ENCODE measurements around the gene ZCCHC7. TPM values are rescaled to one million over a fixed set of nuclear protein-coding genes. Genes with fewer than 3 reads are reported as not detected.

The ZCCHC7 gene
- polyA plus RNA-seq, 2 of the 4 experiments (the other 2 are of a cell fraction) = 15.7 to 30.0 TPM

DNA sequence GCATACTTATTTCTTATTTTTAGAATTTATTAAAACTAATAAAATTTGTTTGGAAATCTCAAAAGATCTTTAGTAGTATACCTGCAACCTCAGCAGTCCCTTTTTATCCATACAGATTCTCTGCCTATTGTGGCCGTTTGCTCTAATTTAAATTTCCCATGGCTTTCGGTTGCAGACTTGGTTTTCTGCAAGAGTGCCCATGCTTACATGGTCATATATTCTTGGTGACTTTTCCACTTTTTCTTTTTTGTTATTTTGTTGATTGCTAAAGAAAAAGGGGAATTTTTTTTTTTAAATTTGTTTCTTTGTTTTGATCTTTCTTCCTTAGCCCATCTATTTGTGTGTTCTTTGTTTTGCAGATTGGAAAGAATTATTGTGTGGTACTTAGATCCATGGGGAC, 20.6 kb downstream of the ZCCHC7 start:
- ATAC-seq = no peak
- Histone ChIP-seq H3K4me3 (no peak overlapping the region), H3K4me1 (0 out of 3 replicates have a peak, but pooled peaks cover 5% of the 10 kb centered on the region), H3K27ac (no peak overlapping the region), H3K9me3 (no peaks in the 10 kb centered on the region), H3K4me2 (no peak overlapping the region)
- DNase-seq (ENCODE audit: low read depth in 1 of 2, low spot score in 1 of 2) = no peak
- 93% methylated on average over 2 of the region's 2 CpGs for WGBS (ENCODE audit: missing lambda C conversion rate)
- ChIA-PET POLR2A (no interaction called here), CTCF (no interaction called here)
- no peak for FAIRE-seq
- TF ChIP-seq JUNB (IDR thresholded peaks at IDR 0.05) = no peak

DNA sequence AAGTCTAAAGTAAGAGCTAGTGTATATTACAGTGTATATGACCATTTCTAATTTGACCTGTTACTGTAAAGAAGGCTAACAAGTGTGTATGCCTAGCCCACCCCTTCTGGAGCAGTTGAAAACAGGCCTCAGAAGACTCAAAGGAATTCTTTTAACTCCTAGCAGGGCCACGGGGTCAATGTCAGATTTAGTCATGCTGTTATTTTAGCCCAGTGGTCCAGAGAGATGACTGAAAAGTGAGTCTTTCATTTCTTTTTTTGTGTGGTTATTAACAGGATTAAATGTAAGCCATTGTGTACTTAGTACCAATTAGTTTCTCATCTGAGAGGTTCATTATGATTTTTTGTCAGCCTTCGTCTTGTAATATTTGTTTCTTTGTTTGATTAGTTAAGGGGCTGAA, 24.4 kb downstream of the ZCCHC7 start:
- no peaks in the 10 kb centered on the region for H3K9me3 ChIP-seq
- DNase-seq (ENCODE audit: low read depth in 1 of 2, low spot score in 1 of 2) = no peak
- FAIRE-seq = no peak
- no peak for TF ChIP-seq HOXB5 (CRISPR knock-in tag; IDR thresholded peaks at IDR 0.05)
- no peak for TF ChIP-seq USF2 (IDR thresholded peaks at IDR 0.05)
- TF ChIP-seq BHLHE40 (IDR thresholded peaks at IDR 0.05; ENCODE audit: low read depth, low read length) = no peak
- TF ChIP-seq, protein P1, sequence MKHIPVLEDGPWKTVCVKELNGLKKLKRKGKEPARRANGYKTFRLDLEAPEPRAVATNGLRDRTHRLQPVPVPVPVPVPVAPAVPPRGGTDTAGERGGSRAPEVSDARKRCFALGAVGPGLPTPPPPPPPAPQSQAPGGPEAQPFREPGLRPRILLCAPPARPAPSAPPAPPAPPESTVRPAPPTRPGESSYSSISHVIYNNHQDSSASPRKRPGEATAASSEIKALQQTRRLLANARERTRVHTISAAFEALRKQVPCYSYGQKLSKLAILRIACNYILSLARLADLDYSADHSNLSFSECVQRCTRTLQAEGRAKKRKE (CRISPR knock-in tag; IDR thresholded peaks at IDR 0.05; ENCODE audit: low read depth) = no peak
- TF ChIP-seq EHMT2 (IDR thresholded peaks at IDR 0.05; ENCODE audit: low read depth) = no peak
- TF ChIP-seq ZNF302 (CRISPR knock-in tag; IDR thresholded peaks at IDR 0.05) = no peak
- no peak for TF ChIP-seq GATA3 (IDR thresholded peaks at IDR 0.05; ENCODE audit: borderline replicate concordance)
- no peak for TF ChIP-seq BCL3 (IDR thresholded peaks at IDR 0.05)
- no peak for TF ChIP-seq MAZ (IDR thresholded peaks at IDR 0.05; ENCODE audit: borderline replicate concordance, low read depth, low read length)
- TF ChIP-seq RCOR1 (IDR thresholded peaks at IDR 0.05; ENCODE audit: low read depth, low read length) = no peak
- no peak overlapping the region for H3K27ac ChIP-seq
- H3K4me1 ChIP-seq = 0 out of 3 replicates have a peak, but pooled peaks cover 5% of the 10 kb centered on the region
- ChIA-PET POLR2A (no interaction called here), CTCF (no interaction called here)
- no peak for ATAC-seq
- no peak overlapping the region for H3K4me3 ChIP-seq
- WGBS (ENCODE audit: missing lambda C conversion rate) = 90% methylated on average over 2 of the region's 2 CpGs
- no peak overlapping the region for H3K4me2 ChIP-seq

DNA sequence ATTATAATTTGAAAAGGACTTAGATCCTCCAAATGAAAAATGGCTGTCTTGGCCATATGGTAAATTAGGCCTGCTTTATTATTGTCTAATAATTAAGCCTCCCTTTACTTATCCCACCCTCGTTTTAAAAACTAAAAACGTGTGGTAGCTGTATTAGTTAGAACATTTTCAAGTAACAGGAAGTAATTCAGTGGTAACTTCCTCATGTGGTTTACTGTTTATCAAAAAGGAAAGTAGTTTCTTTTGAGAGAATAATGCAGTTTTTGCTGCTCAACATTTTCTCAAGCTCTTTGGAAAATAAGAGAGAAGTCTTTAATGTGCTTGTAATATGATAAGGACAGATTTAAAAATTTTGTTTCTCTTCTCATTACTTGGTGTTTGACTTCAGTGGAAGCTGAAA, 26.0 kb downstream of the ZCCHC7 start:
- WGBS (ENCODE audit: missing lambda C conversion rate) = 46% methylated on average over 2 of the region's 2 CpGs
- no peak for TF ChIP-seq NFE2L2 (conservative IDR thresholded peaks at IDR 0.05; ENCODE audit: low read length)
- TF ChIP-seq TFCP2L1 (CRISPR knock-in tag; IDR thresholded peaks at IDR 0.05) = no peak
- TF ChIP-seq HEYL (CRISPR knock-in tag; IDR thresholded peaks at IDR 0.05) = no peak
- no peak for TF ChIP-seq HES2 (IDR thresholded peaks at IDR 0.05)
- TF ChIP-seq EHMT2 (IDR thresholded peaks at IDR 0.05; ENCODE audit: low read depth) = no peak
- no peak for TF ChIP-seq ESRRA (IDR thresholded peaks at IDR 0.05; ENCODE audit: borderline replicate concordance, low read length)
- TF ChIP-seq, protein P1 (CRISPR knock-in tag; IDR thresholded peaks at IDR 0.05; ENCODE audit: low read depth) = no peak
- TF ChIP-seq HOXB13 (CRISPR knock-in tag; IDR thresholded peaks at IDR 0.05; ENCODE audit: low read depth) = no peak
- no peak for TF ChIP-seq ZSCAN20 (CRISPR knock-in tag; IDR thresholded peaks at IDR 0.05)
- no peak for TF ChIP-seq POLR2A (IDR thresholded peaks at IDR 0.05; ENCODE audit: low read length)
- no peak for TF ChIP-seq MYC (IDR thresholded peaks at IDR 0.05; ENCODE audit: borderline replicate concordance, low read length)
- Histone ChIP-seq H3K27ac (no peak overlapping the region), H3K4me3 (no peak overlapping the region), H3K4me1 (0 out of 3 replicates have a peak, but pooled peaks cover 5% of the 10 kb centered on the region), H3K4me2 (no peak overlapping the region), H3K9me3 (no peaks in the 10 kb centered on the region)
- no peak for ATAC-seq
- ChIA-PET CTCF (no interaction called here), POLR2A (no interaction called here)
- no peak for DNase-seq (ENCODE audit: low read depth in 1 of 2, low spot score in 1 of 2)
- FAIRE-seq = no peak
